GM19043 (cell line): ENCODE measurements around the gene C14orf119.
A peak's percentile ranks its signal among the peaks of the same experiment; 100 is the strongest.

ENCODE experiments used
- ATAC-seq: cut with Tn5 transposase; IDR thresholded peaks from one replicate; pipeline ENCODE4 v1.9.1; 2021; ENCODE audit warnings: low read depth; ENCODE audit not compliant: unreplicated experiment

Gene C14orf119

GRCh38 chr14:23095196-23096108, at the start of gene C14orf119:
TSS of gene C14orf119 (plus strand) at chr14:23095505. CDS start at chr14:23097659, 2,154 bp downstream.
- peak; percentile 87 for ATAC-seq

- no peak for ATAC-seq
These were observed 48.2 kb upstream of the C14orf119 start for GRCh38 chr14:23047034-23047634.

DNA sequence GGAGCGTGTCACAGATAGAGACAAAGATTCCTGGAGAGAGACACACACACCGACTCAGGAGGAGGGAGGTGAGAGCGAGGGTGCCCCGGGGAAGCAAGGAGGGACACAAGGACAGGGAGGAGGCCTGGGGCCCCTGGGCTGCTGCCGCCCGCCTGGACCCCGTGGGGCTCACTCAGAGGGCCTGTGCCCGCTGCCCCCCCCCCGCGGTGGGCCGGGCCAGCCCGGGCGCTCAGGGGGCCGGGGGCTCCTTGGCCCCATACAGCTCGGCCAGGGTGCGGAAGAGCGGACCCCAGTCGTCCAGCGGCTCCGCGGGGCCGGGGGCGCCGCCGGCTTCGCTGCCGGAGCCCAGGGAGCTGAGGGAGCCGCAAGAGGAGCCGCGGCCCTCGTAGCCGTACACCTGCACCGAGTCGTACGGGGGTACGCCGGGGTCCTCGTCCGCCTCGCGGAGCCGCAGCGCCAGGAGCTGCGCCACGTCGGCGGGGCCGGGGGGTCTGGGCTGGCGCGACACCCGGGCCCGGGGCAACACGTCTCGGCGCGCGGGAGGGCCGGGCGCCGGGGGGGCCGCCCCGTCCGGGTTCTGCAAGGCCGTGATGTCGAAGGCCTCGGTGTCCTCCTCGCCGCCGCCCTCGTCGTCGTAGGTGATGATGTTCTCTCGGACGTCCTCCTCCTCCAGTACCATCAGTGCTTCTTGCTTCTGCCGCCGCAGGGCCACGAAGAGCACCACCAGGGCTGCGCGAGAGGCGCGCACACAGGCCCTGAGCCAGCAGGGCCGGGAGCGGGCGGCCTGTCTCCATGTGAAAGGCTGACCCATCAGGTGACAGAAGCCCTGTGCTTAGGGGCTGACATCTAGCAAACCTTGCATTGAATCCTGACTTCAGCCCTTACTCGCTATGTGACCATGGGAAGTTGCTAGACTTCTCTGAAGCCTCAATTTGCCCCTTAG, 47.3 kb upstream of the C14orf119 start:
- ATAC-seq = no peak

DNA sequence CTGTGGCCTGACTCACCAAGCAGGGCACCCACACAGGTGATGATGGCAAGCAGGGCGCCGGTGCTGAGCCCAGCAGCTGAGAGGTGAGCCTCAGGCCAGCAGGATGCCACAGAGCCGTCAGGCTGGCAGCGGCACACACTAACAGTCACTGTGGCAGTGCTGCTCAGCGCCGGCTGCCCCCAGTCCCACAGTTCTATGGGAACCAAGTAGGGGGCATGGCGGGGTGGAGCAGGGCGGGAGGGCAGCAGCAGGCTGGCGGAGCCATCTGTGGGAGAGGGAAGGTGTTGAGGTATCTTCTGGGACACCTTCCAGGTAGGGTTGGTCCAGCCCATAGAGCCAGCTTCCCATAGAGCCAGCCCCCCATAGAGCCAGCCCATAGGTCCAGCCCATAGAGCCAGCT, 46.3 kb upstream of the C14orf119 start:
- ATAC-seq = no peak

DNA sequence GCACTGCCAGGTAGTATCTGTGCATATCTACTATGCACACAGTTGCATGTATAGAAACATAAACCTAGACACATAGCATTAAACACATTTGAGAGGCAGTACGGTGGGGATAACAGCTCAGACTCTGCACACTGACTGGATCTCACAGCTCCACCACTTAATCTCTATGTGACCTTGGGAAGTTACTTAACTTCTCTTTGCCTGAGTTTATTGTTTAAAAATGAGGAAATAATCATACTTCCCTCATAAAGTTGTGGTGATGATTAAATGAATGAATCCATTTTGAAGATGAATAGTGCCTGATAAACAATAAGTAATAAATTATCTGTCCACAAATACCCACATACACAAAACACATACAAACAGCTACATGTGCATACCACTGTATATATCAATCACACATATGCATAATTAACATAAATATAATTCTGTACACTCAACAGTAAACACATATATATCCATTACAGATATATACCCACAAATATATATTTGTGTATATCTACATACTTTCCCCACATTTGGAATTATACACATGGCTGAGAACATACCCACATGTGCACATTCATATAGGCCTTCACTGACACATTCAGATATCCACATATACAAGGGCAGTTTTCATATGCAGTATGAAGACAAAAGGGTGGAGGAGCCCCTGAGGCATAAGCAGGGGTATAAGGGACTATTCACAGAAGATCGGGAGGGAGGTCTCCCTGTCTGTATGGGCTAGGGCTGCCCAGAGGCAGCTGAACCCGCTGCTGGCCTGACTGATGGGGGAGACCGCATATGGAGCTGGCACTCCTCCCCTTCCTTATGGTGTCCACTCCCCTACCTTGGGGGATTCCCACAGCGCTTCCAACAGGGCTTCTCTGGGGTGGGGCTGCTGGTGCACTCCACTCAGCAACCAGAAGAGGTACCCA, 43.9 kb upstream of the C14orf119 start:
- no peak for ATAC-seq

GRCh38 chr14:23052182-23052623, 43.1 kb upstream of the C14orf119 start:
- no peak for ATAC-seq

GRCh38 chr14:23052671-23053070, 42.6 kb upstream of the C14orf119 start:
- ATAC-seq = no peak

DNA sequence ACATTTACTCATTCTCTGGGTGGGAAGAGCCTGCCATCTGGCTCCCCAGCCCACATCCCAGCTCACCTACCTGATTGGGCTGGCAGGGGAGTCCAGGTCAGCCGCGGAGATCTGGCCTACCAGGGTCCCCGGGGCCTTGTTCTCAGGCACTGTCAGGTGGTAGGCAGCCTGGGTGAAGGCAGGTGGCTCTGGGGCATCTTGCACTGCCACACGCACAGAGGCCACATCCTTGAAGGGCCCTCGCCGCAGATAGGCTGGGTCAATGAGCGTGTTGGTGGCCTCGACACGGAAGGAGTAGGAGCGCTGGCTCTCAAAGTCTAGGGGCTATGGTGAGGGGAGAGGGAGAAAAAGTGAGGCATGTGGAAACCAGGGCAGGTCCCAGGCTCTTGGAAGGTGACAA, 41.9 kb upstream of the C14orf119 start:
- no peak for ATAC-seq

DNA sequence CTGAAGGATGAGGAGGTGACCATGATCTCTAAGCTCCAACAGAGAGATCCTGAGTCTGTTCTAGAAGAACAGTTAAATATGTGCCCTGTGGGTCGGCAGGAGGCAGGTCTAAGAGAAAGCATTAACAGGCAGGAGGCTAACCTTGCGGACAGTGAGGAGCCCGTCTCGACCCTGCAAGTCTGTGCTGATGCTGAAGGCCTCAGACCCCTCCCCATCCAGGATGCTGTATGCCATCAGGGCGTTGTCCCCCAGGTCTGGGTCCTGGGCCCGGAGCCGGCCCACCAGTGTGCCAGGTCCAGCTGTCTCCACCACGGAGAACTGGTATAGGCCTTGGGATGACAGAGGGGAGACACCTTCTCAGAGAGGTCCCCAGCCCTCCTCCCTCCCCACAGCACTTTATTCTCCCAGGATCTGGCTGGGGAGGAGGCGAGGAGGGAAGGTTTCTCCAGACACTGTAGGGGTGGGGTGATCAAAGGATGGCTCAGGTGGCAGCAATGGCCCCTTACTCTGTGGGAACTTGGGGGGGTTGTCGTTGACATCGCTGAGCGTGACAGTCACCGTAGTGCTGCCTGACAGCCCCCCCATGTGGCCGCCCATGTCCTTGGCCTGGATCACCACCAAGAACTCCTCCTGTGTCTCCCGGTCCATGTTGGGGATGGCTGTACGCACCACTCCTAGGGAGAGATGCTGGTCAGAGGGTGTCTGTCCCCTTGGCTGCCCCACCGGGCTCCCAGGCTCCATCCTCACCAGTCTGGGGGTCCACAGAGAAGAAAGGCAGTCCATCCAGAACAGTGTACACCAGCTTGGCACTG, 41.1 kb upstream of the C14orf119 start:
- no peak for ATAC-seq

GRCh38 chr14:23055147-23055550, 40.2 kb upstream of the C14orf119 start:
- ATAC-seq = no peak

- ATAC-seq = no peak
These were observed 39.6 kb upstream of the C14orf119 start for GRCh38 chr14:23055621-23056144.

DNA sequence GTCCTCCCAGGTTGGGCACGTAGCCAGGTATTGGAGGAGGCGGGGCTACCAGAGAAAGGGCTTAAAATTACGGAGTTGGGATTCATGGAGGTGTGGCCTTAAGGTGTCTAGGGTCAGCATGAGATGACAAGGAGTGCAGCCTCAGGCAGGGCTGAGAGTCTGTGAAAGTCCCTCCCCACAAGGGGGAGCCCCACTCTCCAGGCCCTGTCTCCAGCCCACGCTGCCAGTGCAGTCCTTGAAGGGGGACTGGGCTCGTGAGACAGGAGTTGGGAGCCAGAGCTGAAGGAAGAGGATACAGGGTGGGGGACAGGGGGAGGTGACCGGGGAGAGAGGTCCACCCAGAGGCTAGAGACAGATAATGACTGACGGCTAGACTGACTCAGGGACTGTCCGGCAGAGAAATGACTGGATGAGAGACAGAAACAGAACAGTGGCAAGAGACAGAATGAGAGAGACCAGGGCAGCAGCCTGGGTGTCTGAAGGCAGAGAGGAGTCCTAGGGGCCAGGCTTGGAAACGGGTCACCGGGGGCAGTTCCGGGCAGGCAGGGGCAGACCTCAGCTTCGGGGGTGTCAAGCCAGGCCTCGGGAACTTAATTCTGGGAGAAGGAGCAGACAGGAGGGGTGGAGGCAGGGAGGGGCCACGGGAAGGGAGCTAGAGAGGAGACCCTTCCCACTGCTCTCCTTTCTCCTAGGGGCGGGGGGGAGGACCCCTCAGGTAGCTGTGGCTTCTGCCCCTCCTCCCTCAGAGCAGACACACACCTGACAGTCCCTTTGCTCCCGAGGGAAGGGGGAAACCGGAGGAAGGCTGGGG, 39.0 kb upstream of the C14orf119 start:
- ATAC-seq = peak; percentile 65

DNA sequence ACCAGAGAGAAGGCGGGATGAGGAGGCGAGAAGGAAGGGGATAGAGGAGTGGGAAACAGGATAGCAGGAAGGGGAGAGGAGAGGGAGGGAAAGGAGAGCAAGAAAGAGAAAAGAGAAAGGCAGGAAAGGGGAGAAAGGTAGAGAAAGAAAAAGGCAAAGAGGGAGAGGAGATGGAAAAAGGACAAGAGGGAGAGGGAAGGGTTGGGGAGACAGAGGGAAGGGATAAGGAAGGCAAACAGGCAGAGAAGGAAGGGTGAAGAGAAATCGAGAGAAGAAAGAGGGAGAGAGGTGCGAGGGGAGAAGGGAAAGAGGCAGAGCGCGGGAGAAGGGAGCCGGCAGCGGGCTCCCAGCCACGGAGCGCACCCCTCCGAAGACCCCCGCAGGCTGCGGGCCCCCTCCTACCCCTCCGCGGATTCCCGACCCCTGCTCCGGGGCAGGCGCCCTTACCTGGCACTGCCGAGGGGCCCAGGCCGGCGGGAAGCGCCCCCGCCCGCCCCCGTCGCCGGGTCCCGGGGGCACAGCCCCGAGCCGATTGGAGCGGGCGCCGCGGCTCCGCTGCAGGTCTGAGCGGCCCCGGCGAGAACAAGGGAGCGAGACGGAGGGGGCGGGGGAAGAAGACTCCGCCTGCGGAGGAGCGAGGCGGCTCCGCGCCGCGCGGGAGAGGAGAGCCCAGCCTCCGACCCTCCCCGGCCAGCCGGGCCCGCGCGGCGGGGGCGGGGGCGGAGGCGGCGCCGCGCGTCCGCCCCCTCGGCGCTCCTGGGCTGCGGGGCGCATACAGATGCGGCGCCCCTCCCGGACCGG, 38.1 kb upstream of the C14orf119 start, which contains the start of gene CDH24:
CDH24 (minus strand) TSS at position 565 of the 801 bp plus-strand sequence. CDS start 1,787 bp downstream, outside the sequence.
- peak; percentile 38 for ATAC-seq

- ATAC-seq = peak; percentile 56
These were observed 37.3 kb upstream of the C14orf119 start for GRCh38 chr14:23057757-23058653.

- no peak for ATAC-seq
These were observed 36.4 kb upstream of the C14orf119 start for GRCh38 chr14:23058654-23059504.
